Superior temporal gyrus (tissue), 1 donor: ENCODE data around the gene UBE2F.
"Not testable (repeated sequence)": the region's sequence is repeated elsewhere in the genome, so short reads cannot be mapped to it uniquely, and the experiment has no call there.

Experiments used
- DNase-seq: peaks from one replicate; pipeline ENCODE4 v3.0.0-alpha.2; 2016; ENCODE audit errors: extremely low spot score

UBE2F gene

DNA sequence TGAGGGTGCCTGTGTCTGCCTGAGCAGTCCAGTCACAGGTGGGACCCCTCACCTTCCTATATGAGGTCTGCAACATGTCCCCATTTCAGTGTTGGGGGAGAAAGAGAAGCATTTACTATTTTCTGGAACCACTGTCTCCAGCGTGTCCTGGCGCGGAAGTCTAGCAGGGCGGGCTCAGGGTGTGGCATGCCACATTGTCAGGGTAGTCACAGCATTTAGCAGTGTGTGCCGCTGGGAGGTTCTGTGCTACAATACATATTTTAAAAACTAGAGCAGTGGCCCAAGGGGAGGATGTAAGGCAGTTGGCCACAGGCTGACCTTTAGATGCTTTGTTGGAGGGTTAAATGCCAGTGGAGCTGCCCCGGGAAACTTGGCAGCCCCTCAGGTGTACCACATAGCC, 12.5 kb downstream of the UBE2F start:
- DNase-seq = no peak

DNA sequence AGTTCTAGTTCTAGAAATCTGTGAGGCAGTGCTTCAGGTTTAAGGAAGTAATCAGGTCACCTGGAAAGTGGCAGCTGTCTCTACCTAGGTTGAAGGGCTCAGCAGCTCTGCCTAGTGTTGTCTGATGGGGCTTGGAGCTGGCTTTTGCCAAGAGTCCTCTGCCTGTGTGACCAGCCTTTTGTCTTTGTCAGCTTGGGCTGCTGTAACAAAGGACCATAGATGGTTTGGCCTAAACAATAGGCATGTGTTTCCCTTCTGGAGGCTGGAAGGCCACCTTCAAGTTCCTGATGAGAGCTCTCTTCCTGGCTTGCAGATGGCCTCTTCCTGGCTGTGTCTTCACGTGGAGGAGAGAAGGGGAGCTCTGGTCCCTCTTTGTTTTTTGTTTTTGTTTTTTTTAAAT, 13.3 kb downstream of the UBE2F start:
- DNase-seq = peak; percentile 71

DNA sequence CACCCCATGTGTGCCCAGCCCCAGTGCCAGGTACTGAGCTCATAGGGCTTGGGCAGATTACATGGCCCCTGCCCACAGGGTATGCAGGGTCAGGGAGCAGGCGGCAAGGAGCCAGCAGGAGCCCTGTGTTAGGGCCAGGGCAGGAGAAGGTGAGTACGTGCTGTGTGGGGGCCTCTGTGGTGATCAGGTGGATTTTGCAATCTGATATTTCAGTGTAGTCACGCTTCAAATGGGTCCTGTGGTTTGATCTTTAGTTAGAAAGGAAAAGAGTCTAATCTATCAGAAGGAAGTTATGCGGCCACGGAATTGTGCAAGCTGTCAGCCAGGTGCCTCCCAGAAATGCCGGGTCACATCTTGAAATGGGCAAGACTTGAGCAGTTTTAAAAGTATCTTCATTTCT, 13.9 kb downstream of the UBE2F start:
- no peak for DNase-seq

DNA sequence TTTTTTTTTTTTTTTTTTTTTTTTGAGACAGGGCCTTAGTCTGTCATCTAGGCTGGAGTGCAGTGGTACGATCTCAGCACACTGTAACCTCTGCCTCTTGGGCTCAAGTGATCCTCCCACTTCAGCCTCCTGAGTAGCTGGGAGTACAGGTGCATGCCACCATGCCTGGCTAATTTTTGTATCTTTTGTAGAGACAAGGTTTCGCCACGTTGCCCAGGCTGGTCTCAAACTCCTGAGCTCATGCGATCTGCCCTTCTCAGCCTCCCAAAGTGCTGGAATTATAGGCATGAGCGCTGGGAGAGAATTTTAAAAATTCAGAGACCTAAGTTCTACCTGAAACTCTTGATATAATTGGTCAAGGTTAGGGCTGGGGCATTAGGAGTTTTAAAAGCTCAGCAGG, 14.8 kb downstream of the UBE2F start:
- DNase-seq = not testable (repeated sequence)

DNA sequence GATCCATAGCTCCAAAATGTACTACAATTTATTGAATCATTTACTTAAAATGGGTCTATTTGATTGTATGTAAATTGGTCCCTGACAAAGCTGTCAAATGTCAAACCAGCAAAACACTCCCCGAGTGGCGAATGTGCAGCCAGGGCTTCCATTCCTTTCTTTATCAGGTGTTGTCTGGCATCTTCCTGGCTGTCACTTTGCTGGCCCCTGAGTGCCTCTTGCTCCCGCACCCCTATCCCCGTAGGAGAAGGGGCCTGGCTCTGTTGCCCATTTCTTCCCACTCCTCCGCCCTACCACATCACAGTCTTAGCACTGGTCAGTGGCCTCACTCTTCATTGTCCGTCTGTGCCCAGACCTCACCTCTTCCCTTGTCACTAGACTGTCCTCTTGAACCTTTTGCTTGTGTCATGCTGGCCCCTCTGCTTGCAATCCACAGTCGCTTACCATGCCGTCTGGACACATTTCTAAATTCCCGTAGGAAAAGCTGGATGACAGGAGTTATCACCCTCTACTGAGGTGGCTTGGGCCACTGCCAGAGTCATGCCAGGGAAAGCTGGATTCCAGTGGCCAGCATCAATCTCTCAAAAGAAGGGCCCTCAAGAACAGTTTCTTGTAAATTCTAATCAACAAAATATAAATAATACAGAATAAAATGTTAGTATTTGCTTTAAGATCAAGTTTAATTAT, 15.4 kb downstream of the UBE2F start:
- no peak for DNase-seq

DNA sequence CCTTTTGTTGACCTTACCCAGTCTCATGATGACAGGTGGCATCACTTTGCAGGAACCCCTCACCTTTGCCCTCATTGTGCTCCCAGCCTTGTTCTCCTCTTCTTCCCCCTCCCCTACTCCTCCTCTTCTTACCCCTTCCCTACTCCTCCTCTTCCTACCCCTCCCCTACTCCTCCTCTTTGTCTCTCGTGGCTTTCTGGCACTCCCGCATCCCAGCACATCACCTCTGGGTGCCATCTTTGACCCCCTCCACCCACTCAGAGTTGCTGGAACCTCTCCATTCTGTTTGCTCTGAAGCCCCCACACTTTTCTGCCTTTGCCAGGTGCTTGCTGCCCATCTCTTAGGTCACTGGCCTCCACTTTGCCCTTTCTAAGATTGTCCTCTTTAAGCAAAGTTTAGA, 17.1 kb downstream of the UBE2F start:
- no peak for DNase-seq

DNA sequence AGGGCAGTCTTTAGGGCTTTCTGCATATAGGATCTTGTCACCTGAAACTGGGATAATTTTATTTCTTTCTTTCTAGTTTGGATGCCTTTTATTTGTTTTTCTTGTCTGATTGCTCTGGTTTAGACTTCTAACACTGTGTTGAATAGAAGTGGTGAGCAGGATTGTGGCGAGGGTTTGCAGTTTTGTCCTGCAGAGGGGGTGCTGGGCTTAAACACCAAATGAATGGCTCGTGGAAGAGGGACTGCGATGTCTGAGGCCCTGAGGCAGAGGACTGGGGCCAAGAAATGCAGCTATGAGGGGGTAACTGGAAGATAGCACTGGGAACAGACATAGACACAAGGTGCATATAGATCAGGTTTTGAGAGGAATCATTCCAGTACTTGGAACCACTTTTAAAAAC, 20.5 kb downstream of the UBE2F start:
- no peak for DNase-seq

DNA sequence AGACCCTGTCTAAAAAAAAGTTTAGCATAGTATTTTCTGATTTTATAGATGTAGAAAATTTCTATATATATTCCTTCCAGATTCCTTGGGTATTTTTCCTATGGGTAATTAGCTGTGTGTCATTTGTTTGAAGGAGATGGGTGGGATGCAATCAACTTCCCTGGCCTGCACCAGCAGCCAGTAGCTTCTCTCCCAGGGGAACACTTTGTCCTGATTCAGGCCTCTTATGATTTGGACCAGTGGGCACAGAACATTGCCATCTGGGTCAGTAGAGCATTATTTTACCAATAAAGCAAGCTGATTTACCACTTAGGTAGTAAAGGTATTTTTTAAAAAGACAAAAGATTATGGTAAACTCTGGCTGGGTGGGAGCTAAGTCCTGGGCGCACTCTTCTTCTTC, 26.9 kb downstream of the UBE2F start:
- DNase-seq = no peak

DNA sequence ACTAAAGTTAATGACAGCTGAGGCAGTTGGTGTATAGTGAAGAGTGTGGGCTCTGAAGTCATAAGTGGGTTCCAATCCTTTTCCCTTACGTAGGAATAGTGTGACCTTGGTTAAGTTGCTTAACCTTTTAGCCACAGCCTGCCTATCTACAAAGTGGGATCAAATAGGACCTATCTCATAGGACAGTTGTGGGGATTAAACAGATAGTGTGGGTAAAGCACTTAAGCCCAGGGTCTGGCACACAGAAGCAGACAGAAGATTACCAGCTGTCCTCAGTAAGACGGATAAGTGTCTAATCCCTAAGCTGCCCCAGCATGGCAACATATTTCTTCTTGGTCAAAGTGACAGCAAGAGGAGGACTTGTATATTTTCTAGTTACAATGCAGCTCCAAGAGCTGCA, 28.2 kb downstream of the UBE2F start:
- no peak for DNase-seq

DNA sequence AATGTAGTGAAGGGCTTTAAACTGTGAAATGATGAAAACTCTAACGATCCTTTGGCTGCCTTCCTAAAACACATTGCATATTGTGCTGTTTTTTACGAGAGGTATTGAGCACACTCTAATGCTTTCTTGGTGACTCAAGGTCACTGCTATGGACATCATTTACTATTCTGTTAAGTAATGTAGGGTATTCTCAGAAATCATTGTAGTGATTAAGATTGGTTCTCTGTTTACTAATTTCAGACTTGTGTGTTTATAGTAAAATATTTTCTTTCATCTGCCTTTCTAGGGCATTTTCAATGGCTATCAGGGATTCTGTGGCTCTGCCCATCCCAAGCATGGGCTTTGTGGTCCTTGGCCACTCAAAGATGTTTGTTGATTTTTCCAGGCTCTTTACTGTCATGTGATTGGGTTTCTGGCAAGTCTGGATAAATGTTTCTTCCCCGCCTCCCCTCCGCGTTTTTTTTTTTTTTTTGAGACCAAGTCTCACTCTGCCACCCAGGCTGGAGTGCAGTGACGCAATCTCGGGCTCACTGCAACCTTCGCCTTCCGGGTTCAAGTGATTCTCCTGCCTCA, 29.3 kb downstream of the UBE2F start:
- DNase-seq = no peak

DNA sequence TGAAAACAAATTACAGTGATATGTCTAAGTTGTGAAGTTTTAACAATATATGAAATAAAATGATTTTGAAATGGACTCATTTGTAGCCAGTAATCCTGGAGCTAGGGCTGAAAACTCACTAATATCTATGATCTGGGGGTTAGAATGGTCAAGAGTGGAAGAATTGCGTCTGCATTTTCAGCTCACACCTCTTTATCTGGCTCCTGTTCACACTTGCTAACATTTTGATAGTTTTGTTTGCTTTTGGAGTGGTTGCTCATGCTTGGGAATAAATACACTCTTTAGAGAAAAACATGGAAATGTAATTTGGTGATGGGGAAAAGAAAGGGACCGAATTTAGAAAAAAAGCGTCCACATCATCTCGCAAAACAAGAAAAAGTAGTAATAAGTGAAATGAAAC, 30.7 kb downstream of the UBE2F start:
- no peak for DNase-seq

DNA sequence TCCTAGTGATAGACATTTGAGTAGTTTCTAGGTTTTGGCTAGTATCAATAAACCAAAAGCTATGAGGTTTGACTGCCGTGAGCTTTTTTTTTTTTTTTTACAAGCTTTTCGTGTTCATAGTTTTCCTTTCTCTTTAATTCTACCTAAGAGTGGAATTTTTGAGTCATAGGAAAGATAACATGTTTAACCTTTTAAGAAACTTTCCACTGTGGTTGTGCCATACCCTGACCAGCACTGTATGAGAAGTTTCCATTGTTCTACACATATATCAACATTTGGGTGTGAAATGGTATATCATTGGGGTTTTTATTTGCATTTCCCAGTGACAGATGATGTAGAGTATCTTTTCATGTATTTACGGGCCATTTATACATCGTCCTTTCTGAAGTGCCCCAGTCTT, 31.7 kb downstream of the UBE2F start:
- no peak for DNase-seq

DNA sequence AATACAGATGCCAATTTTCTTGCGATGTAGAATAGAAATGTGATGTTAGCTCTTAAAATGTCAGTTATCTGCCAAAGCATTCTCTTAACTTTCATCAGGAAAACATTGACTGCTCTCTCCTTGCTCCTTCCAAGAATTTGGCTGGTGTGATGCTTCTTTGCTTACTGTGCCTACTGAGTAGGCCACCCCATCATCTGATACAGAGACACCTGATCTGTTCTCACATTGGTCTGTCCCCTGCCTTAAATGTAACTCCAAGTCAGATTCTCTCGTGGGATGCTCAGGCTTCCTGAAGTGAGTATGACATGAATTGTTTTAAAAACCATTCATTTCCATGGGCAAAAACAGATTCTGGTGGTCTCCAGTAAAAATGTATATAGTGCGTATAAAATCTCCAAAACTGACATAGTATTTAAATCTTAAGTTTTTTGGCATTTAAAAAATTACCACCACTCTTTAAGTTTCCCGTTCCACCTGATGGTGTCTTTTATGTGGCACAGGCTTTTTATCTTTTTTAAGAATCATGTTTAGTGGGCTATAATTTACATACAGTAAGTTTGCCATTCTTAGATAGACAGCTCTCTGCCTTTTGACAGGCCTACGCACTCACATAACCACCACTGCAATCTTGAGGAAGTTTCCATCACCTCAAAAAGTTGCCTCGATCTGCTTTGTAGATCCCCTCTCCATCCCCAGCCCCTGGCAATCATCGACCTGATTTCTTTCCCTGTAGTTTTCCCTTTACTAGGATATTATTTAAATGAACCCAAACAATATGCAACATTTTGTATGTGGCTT, 36.6 kb downstream of the UBE2F start:
- DNase-seq = no peak

DNA sequence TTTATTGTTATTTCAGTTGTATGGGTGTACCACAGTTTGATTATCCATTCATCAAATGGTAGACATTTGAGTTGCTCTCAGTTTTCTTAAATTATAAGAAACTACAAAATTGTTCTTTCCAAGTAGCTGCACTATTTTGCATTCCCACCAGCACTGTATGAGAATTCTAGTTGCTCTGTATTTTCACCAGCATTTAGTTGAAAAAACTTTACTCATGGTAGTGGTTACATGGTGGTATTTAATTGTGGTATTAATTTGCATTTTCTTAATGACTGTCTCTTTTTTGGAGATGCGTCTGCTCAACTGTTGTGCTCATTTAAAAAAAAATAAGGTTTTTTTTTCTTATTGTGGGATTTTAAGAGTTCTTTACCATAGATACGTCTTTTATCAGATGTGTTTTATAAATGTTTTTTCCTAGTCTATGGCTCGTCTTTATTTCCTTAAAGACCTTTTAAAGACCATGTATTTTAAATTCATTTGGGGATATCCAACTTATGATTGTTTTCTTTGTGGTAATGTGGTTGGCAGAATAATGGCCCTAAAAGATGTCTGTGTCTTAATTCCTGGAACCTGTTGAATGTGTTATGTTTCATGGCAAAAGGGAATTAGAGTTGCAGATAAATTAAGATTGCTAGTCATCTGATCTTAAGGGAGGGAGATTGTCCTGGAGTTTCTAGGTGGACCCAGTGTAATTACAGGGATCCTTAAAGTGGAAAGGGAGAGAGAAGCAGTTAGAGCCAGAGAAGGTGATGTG, 37.4 kb downstream of the UBE2F start:
- no peak for DNase-seq

DNA sequence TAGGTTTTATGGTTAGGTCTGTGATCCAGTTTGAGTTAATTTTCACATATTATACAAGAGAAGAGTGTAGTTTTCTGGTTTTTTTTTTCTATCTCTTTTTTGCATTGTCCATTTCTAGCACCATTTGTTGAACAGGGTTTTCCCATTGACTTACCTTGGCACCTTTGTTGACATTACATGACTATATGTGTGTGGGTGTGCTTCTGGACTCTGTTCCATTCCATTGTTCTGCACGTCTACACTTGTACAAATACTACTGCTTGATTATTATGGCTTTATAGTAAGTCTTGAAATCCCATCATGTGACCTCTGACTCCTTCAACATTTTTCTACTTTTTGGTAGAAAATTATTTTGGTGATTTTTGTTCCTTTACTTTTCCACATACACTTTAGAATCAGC, 38.7 kb downstream of the UBE2F start:
- DNase-seq = no peak

DNA sequence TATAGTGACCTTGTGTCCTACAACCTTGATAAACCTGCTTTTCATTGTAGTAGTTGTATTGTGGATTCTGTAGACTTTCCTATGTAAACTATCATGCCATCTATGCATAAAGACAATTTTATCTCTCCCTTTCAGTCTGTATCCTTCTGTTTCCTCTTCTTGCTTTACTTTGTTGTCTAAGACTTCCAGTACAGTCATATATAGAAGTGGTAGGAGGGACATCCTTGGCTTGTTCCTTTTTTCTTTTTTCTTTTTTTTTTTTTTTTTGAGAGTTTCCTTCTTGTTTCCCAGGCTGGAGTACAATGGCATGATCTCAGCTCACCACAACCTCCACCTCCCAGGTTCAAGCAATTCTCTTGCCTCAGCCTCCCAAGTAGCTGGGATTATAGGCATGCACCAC, 39.7 kb downstream of the UBE2F start:
- no peak for DNase-seq

DNA sequence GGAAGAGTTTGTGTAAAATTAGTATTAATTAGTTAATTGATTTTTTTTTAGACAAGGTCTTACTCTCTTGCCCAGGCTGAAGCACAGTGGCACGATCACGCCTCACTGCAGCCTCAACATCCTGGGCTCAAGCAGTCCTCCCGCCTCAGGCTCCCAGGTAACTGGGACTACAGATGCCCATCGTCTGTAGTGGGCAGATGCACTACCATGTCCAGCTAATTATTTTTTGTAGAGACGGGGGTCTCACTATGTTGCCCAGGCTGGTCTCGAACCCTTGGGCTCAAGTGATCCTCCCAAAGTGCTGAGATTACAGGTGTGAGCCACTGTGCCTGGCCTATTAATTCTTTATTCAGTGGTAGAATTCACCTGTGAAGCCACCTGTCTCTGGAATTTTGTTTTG, 41.1 kb downstream of the UBE2F start:
- no peak for DNase-seq

DNA sequence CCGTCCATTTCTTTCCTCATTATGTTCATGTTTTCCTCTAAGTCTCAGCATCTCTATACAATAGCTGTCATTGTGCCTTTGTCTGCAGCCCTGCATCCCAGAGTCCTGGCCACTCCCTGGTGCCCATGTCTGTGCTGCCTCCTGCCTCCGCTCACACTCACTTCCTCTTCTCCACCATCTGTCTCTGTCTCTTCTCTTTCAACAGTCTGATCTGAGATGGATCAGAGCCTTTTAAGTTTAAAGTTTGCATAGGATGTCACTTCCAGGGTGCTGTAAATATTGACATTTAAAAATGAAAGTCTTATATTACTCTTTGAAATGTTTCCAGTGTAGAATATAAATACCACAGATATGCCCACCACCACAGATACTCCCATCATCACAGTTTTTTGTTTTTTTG, 42.7 kb downstream of the UBE2F start:
- peak; percentile 84 for DNase-seq

DNA sequence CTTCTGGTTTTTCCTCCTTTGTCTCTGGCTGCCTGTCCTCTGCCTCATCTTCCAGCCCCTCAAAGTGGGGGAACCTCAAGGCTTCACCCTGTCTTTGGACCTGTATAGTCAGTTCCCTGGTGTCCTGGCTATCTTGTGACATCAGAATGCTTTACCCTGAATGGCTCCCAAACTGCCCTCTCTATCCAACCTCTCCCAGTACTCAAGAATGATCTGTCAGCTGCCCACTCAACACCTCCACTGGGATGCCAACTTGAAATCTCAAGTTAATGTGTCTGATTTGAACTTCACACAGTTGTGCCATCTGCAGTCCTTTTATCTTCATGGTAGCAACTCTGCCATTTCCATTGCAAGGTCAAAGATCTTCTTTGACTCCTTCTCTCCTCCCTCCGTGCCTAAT, 43.8 kb downstream of the UBE2F start:
- DNase-seq = no peak

DNA sequence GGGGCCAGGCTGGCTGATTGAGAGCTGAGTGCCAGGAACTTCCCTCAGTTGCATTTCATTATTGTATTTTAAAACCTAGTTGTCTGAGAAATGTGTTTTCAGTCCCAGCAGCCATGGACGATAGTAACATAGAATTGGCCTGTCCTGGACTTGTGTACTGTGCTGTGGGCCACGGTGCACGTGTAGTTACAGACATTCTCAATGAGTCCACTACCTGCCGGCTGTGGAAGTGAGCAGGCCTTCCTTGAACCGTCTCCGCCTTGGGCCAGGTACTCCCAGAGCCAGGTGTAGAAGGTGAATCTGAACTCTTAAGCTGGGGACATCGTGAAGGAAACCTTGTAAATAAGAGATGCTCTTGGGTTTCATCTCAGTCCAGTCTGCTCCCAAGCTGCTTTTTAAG, 47.0 kb downstream of the UBE2F start:
- DNase-seq = no peak

DNA sequence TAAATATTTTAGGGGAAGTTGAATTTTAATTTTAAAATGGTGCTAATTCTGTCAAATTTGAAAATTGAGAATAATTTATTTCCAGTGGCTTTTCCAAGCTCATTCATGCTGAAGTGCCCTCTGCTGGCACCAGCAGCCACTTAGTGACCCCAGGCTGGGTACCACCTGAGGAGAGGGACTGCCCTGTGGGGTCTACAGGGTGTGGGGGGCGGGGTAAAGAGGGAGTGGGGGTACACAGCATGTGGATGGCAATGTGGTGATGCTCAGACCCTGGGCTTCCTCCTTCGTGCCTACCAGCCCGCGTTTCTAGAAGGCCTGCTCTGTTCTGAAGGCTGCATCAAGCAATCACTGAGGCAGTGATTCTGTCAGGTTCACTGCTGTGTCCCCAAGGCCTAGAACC, 48.9 kb downstream of the UBE2F start:
- DNase-seq = no peak

DNA sequence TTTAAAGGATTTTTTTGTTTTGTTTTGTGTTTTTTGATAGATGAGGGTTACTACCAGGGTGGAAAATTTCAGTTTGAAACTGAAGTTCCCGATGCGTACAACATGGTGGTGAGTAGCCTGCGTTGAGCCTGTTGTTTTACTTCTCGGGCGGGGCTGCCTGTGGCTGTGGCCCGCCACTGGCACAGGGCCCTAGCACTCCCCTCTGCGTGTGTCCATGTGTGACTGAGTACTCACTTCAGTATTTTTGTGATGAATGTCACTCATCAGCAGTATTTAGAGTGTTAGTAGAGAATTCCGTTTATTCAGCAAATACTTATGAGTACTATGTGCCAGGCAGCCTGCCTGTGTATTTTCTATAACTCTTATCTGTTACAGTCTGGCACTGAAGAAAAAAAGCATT, 49.7 kb downstream of the UBE2F start:
- DNase-seq = no peak

DNA sequence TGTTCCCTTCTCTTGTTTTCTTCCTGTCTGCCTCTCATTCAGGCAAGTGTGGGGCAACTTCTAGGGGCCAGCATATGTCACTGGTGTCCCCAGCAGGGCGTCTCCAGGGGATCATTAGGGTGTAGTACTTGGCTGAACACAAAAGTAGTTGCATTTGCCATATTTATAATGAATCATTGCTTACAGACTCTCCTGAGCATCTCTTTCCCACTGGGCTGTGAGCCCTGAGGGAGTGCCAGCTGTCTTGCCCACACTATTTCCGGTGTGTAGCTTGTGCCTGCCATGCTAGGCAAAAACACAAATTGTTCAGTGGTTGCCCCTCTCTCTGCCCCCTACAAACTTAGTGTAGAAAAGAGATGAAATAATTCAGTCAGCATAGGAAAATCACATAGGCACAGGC, 53.1 kb downstream of the UBE2F start:
- DNase-seq = no peak
